Measurements from ENCODE around the gene COG7. TPM values are rescaled to one million over a fixed set of nuclear protein-coding genes. Genes with fewer than 3 reads are reported as not detected.
"Not testable (repeated sequence)": the region's sequence is repeated elsewhere in the genome, so short reads cannot be mapped to it uniquely, and the experiment has no call there.

Gene COG7
- total and polyA plus RNA-seq, 7 donors, result 6.7 to 14.7 (median 9.4) TPM

- H3K27me3 ChIP-seq (ENCODE audit: insufficient read depth in 3 of 3, low read length in 2 of 3), result no peaks in the 10 kb centered on the region
- H3K36me3 ChIP-seq (ENCODE audit: insufficient read depth in 1 of 2, low read depth in 1 of 2), result no peaks in the 10 kb centered on the region
- no peaks in the 10 kb centered on the region for H3K4me1 ChIP-seq
- H3K27ac ChIP-seq, result no peak overlapping the region
- no peak for DNase-seq
- no peak for TF ChIP-seq CTCF (IDR thresholded peaks at IDR 0.05)
- ATAC-seq, result no peak
- no peak overlapping the region for H3K4me3 ChIP-seq
- WGBS, 3 donors, result 69 to 79% (median 72%) methylated on average over 8 to 9 of the region's 9 CpGs
- intact Hi-C loops (cut with DNase I), result no loop called here
- H3K9me3 ChIP-seq, result no peaks in the 10 kb centered on the region
Observed at GRCh38 chr16:23371368-23371767, 81.6 kb downstream of the COG7 start.

DNA sequence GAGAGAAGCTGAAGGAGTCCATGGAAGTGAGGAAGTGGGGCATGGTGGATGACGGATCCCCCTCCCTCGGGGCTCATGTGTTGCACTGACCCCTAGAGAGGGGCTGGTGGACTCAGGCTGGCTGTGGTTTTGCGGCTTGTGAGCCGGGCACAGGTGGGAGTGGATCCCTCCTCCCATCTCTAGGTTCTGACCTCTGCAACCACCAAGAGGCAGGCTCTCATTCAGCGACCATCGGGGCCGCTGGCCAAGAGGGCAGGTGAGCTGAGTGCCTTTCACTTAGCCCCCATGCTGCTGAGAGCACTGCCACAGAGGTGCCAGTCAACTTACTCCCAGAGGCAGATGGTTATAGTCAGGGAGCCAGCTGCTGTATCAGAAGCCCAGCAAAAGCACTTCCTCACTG, 83.6 kb downstream of the COG7 start:
- Histone ChIP-seq H3K27ac (no peak overlapping the region), H3K27me3 (ENCODE audit: insufficient read depth in 3 of 3, low read length in 2 of 3) (no peaks in the 10 kb centered on the region), H3K9me3 (no peaks in the 10 kb centered on the region), H3K4me1 (peaks cover 8% of the 10 kb centered on the region), H3K4me3 (no peak overlapping the region), H3K36me3 (ENCODE audit: insufficient read depth in 1 of 2, low read depth in 1 of 2) (no peaks in the 10 kb centered on the region)
- no peak for DNase-seq
- WGBS, 3 donors, result 49 to 52% (median 49%) methylated on average over 7 of the region's 7 CpGs
- no peak for TF ChIP-seq CTCF (IDR thresholded peaks at IDR 0.05)
- ATAC-seq, result no peak
- intact Hi-C loops (cut with DNase I), result no loop called here

- H3K4me1 ChIP-seq, result peaks cover 8% of the 10 kb centered on the region
- intact Hi-C loops (cut with DNase I), result no loop called here
- H3K36me3 ChIP-seq (ENCODE audit: insufficient read depth in 1 of 2, low read depth in 1 of 2), result no peaks in the 10 kb centered on the region
- H3K9me3 ChIP-seq, result no peaks in the 10 kb centered on the region
- no peak overlapping the region for H3K4me3 ChIP-seq
- no peak for TF ChIP-seq CTCF (IDR thresholded peaks at IDR 0.05)
- ATAC-seq, result no peak
- 73 to 76% (median 75%) methylated on average over 5 of the region's 5 CpGs for WGBS, 3 donors
- DNase-seq, result no peak
- no peak overlapping the region for H3K27ac ChIP-seq
- H3K27me3 ChIP-seq (ENCODE audit: insufficient read depth in 3 of 3, low read length in 2 of 3), result no peaks in the 10 kb centered on the region
Observed at GRCh38 chr16:23368469-23368868, 84.5 kb downstream of the COG7 start.

GRCh38 chr16:23367988-23368387, 85.0 kb downstream of the COG7 start:
- Histone ChIP-seq H3K4me1 (peaks cover 8% of the 10 kb centered on the region), H3K9me3 (no peaks in the 10 kb centered on the region), H3K36me3 (ENCODE audit: insufficient read depth in 1 of 2, low read depth in 1 of 2) (no peaks in the 10 kb centered on the region), H3K4me3 (no peak overlapping the region), H3K27me3 (ENCODE audit: insufficient read depth in 3 of 3, low read length in 2 of 3) (no peaks in the 10 kb centered on the region), H3K27ac (no peak overlapping the region)
- no peak for TF ChIP-seq CTCF (IDR thresholded peaks at IDR 0.05)
- intact Hi-C loops (cut with DNase I), result no loop called here
- no peak for DNase-seq
- ATAC-seq, result no peak
- WGBS, 3 donors, result 74 to 85% (median 77%) methylated on average over 8 of the region's 8 CpGs

DNA sequence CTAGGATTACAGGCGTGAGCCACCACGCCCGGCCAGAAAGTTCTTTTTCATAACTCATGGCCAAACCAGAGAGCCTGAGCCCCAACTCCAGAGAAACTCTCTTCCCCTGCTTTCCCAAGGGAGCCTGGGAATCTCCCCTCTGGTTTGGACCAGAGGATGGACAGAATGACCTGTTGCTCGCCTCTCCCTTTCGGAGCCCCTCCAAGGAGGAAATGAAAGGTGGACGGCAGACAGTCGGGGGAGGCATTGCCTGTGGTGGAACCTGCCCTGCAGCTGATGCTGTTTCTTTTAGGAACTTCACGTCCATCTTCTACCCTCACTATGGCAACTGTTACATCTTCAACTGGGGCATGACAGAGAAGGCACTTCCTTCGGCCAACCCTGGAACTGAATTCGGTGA, 85.4 kb downstream of the COG7 start:
- no peak overlapping the region for H3K27ac ChIP-seq
- ATAC-seq, result no peak
- peaks cover 8% of the 10 kb centered on the region for H3K4me1 ChIP-seq
- DNase-seq, result no peak
- intact Hi-C loops (cut with DNase I), result no loop called here
- H3K36me3 ChIP-seq (ENCODE audit: insufficient read depth in 1 of 2, low read depth in 1 of 2), result no peaks in the 10 kb centered on the region
- 72 to 80% (median 75%) methylated on average over 10 of the region's 10 CpGs for WGBS, 3 donors
- H3K27me3 ChIP-seq (ENCODE audit: insufficient read depth in 3 of 3, low read length in 2 of 3), result no peaks in the 10 kb centered on the region
- no peak for TF ChIP-seq CTCF (IDR thresholded peaks at IDR 0.05)
- no peaks in the 10 kb centered on the region for H3K9me3 ChIP-seq
- H3K4me3 ChIP-seq, result no peak overlapping the region

DNA sequence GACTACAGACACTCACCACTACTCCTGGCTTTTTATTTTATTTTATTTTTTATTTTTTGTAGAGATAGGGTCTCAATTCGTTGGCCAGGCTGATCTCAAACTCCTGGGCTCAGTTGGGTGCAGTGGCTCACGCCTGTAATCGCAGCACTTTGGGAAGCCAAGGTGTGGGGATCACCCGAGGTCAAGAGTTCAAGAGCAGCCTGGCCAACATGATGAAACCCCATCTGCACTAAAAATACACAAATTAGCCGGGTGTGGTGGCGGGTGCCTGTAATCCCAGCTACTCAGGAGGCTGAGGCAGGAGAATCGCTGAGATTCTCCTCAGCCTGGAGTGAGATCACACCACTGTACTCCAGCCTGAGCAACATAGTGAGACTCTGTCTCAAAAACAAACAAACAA, 86.6 kb downstream of the COG7 start:
- WGBS, 3 donors, result 59 to 77% (median 64%) methylated on average over 7 of the region's 7 CpGs
- H3K27me3 ChIP-seq (ENCODE audit: insufficient read depth in 3 of 3, low read length in 2 of 3); H3K36me3 ChIP-seq (ENCODE audit: insufficient read depth in 1 of 2, low read depth in 1 of 2); intact Hi-C loops (cut with DNase I); H3K4me3 ChIP-seq; DNase-seq; ATAC-seq; H3K27ac ChIP-seq; H3K9me3 ChIP-seq; H3K4me1 ChIP-seq: not testable (repeated sequence)

All from psoas muscle (tissue), 8 donors.